ENCODE data around the gene TMEM151B. TPM values are rescaled to one million over a fixed set of nuclear protein-coding genes. Genes with fewer than 3 reads are reported as not detected.

The TMEM151B gene
- total RNA-seq, 4 donors from 2014 or later, result 0.09 to 0.21 TPM; not detected in 2

DNA sequence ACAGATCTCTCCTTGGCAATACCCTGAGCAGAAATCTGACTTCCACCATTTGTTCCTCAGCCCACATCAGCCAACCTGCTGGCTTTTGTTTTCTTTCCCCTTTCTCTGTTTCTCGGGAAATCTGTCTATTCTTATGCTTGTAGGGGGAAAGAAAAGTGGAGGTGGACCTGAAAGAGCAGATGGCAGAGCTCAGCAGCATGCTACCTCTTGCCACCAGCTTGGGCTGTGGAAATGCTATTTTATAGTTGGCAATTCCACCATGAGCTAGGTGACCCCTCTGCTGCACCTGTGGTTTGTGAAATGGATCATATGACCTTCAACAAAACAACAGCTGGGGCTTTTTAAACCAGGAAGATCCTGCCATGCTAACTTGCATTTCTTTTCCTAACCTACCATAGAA, 65.4 kb downstream of the TMEM151B start:
- Histone ChIP-seq H3K9me3 (no peaks in the 10 kb centered on the region), H3K27me3 (no peaks in the 10 kb centered on the region), H3K4me1 (no peaks in the 10 kb centered on the region), H3K4me3 (no peak overlapping the region), H3K27ac (no peak overlapping the region), H3K36me3 (no peaks in the 10 kb centered on the region)
- intact Hi-C loops (cut with DNase I; ENCODE audit: low total_unique reads), result no loop called here
- no peak for DNase-seq
- TF ChIP-seq CTCF (IDR thresholded peaks at IDR 0.05), result no peak

DNA sequence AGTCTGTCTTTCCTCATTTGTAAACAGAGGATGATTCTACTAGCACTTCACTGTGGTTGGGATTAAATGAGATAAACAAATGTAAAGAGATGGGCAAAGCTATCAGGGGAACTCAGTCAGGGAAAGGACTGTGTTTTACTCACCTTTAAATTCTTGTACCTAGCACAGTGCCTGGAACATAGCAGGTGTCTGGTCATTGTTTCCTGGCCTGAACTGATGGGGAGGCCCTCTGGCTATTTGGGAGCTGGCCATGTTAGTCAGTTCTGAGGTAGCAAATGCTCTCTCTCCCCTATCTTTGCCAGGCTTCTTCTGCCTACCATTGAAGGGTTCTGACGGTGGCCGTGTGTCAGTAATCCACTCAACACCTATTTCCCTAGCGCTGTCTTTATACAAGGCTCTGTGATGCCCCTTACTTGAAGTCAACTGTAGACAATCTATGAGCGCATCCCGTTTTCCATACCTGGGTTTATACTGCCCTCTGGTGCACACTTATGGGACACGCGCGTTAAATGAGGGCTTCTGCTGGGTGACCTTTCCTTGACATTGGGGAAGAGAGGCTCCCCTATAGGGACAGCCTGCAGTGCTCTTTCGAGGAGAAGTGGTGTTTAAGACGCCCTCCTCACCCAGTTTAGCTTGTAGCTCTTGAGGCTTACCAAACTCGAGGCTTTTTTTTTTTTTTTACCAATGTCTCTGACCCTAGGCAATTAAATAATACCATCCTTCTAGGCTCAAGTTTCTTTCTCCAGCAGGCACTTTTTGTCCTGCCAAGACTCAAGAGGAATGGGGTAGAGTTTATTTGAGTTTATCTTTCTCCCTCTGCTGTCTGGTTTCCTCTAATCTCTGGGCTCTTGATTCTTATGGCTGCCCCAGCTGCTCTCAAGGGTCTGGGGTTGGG, 68.2 kb downstream of the TMEM151B start:
- peak; percentile 22 to 40 for DNase-seq
- H3K9me3 ChIP-seq, result no peaks in the 10 kb centered on the region
- intact Hi-C loops (cut with DNase I; ENCODE audit: low total_unique reads), result no loop called here
- H3K4me1 ChIP-seq, result no peaks in the 10 kb centered on the region
- TF ChIP-seq CTCF (IDR thresholded peaks at IDR 0.05), result peak; percentile 48 to 66 (median 60)
- TF ChIP-seq POLR2A (IDR thresholded peaks at IDR 0.05), result no peak
- H3K36me3 ChIP-seq, result no peaks in the 10 kb centered on the region
- H3K4me3 ChIP-seq, result no peak overlapping the region
- no peaks in the 10 kb centered on the region for H3K27me3 ChIP-seq
- H3K27ac ChIP-seq, result no peak overlapping the region

GRCh38 chr6:44339301-44339700, 69.1 kb downstream of the TMEM151B start:
- H3K27ac ChIP-seq, result no peak overlapping the region
- H3K9me3 ChIP-seq, result no peaks in the 10 kb centered on the region
- H3K27me3 ChIP-seq, result no peaks in the 10 kb centered on the region
- no peak for TF ChIP-seq CTCF (IDR thresholded peaks at IDR 0.05)
- no peak for TF ChIP-seq POLR2A (IDR thresholded peaks at IDR 0.05)
- no peaks in the 10 kb centered on the region for H3K4me1 ChIP-seq
- DNase-seq, result no peak
- H3K4me3 ChIP-seq, result no peak overlapping the region
- H3K36me3 ChIP-seq, result no peaks in the 10 kb centered on the region
- intact Hi-C loops (cut with DNase I; ENCODE audit: low total_unique reads), result no loop called here

DNA sequence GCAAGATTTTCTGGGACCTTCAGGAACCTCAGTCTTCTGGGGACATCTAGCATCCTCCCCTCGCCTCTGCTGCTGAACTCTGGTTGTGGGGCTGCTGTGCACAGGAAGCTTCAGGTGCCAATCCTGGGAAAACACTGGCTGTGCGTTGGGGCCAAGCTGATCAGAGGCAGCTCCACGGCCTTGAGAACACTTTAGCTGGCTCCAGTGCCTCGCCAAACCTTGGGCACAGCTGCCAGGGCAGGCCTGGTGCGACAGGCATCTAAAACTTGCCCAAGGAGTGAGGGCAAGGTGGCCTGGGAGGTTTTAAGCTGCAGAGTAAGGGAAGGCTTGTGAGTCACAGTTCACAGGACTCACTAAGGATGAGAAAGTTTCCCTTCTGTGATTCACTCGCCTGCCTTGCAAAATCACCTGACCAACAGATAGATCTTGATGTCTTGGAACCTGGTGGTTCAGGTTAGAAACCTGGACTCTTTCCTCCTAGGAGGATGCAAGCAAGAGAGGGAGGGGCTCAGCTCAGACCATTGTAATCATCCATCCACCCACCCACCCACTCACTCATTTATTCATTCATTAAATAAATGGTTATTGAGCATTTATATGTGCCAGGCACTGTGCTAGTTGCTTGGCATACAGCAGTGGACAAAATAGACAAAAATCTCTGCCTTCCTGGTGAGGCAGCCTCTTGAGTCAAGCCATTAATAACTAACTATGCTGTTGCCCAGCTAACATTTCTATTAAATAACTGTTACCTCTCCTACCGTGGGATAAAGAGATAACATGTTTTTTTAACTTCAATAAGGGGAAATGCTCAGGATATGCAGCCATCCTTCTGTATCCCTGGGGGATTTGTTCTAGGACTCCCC, 69.7 kb downstream of the TMEM151B start:
- no peak for DNase-seq
- no peaks in the 10 kb centered on the region for H3K27me3 ChIP-seq
- H3K9me3 ChIP-seq, result no peaks in the 10 kb centered on the region
- TF ChIP-seq POLR2A (IDR thresholded peaks at IDR 0.05) (no peak), CTCF (IDR thresholded peaks at IDR 0.05) (no peak)
- H3K36me3 ChIP-seq, result no peaks in the 10 kb centered on the region
- intact Hi-C loops (cut with DNase I; ENCODE audit: low total_unique reads), result no loop called here
- H3K4me3 ChIP-seq, result no peak overlapping the region
- H3K4me1 ChIP-seq, result no peaks in the 10 kb centered on the region
- no peak overlapping the region for H3K27ac ChIP-seq
